Activated CD4-positive, alpha-beta T cell treated with anti-CD3 and anti-CD28 coated beads, Interleukin-2, amount 50 U/mL, for 4 hours (primary cell): Measurements from ENCODE around the gene EBP.
A peak's percentile ranks its signal among the peaks of the same experiment; 100 is the strongest.
"Not testable (repeated sequence)": the region's sequence is repeated elsewhere in the genome, so short reads cannot be mapped to it uniquely, and the experiment has no call there.

Experiments used
- DNase-seq, 2 experiments: peaks; one replicate each; pipeline ENCODE4 v3.0.0-alpha.2; 2020

The EBP gene

GRCh38 chrX:48496660-48497059 lies 24.9 kb upstream of the EBP start:
- no peak for DNase-seq

GRCh38 chrX:48497871-48498270 lies 23.7 kb upstream of the EBP start:
- DNase-seq, result no peak

- DNase-seq, result no peak
Observed at GRCh38 chrX:48498374-48498809, 23.2 kb upstream of the EBP start.

- DNase-seq, result no peak
Observed at GRCh38 chrX:48504261-48504660, 17.3 kb upstream of the EBP start.

GRCh38 chrX:48505481-48505880 lies 16.1 kb upstream of the EBP start:
- DNase-seq, result no peak

- DNase-seq, result no peak
Observed at GRCh38 chrX:48507246-48507645, 14.4 kb upstream of the EBP start.

- DNase-seq, result peak; percentile 73 to 74
Observed at GRCh38 chrX:48508400-48509244, 13.0 kb upstream of the EBP start, which contains the start of gene PORCN. PORCN (plus strand) TSS chrX:48508992; CDS start chrX:48509821, 829 bp downstream.

- no peak for DNase-seq
Observed at GRCh38 chrX:48509245-48509590, 12.4 kb upstream of the EBP start.

- no peak for DNase-seq
Observed at GRCh38 chrX:48509619-48510018, 12.0 kb upstream of the EBP start.

- DNase-seq, result no peak
Observed at GRCh38 chrX:48511560-48511959, 10.0 kb upstream of the EBP start.

- no peak for DNase-seq
Observed at GRCh38 chrX:48512371-48512935, 9.2 kb upstream of the EBP start.

- DNase-seq, result no peak
Observed at GRCh38 chrX:48513670-48514069, 7.9 kb upstream of the EBP start.

- DNase-seq, result no peak
Observed at GRCh38 chrX:48514126-48514806, 7.3 kb upstream of the EBP start.

GRCh38 chrX:48514868-48515460 lies 6.6 kb upstream of the EBP start:
- DNase-seq, result no peak

GRCh38 chrX:48515842-48516241 lies 5.8 kb upstream of the EBP start:
- DNase-seq, result no peak

- no peak for DNase-seq
Observed at GRCh38 chrX:48516285-48516684, 5.3 kb upstream of the EBP start.

- DNase-seq, result no peak
Observed at GRCh38 chrX:48516987-48517386, 4.6 kb upstream of the EBP start.

GRCh38 chrX:48519481-48519880 lies 2.1 kb upstream of the EBP start:
- DNase-seq, result not testable (repeated sequence)

GRCh38 chrX:48520455-48520854 lies 1.2 kb upstream of the EBP start:
- DNase-seq, result no peak

GRCh38 chrX:48520976-48521352 lies 644 bp upstream of the EBP start:
- no peak for DNase-seq

- DNase-seq, result no peak
Observed at GRCh38 chrX:48522291-48522690, 683 bp downstream of the EBP start.

- DNase-seq, result no peak
Observed at GRCh38 chrX:48523682-48524081, 2.1 kb downstream of the EBP start.

- DNase-seq, result not testable (repeated sequence)
Observed at GRCh38 chrX:48525853-48526252, 4.2 kb downstream of the EBP start.

GRCh38 chrX:48530736-48531135 lies 9.1 kb downstream of the EBP start:
- DNase-seq, result no peak
